Measurements from ENCODE around the gene RHEB. TPM values are rescaled to one million over a fixed set of nuclear protein-coding genes. Genes with fewer than 3 reads are reported as not detected.

RHEB gene
- total RNA-seq, 1 experiment from 2014 or later, result 135 TPM

DNA sequence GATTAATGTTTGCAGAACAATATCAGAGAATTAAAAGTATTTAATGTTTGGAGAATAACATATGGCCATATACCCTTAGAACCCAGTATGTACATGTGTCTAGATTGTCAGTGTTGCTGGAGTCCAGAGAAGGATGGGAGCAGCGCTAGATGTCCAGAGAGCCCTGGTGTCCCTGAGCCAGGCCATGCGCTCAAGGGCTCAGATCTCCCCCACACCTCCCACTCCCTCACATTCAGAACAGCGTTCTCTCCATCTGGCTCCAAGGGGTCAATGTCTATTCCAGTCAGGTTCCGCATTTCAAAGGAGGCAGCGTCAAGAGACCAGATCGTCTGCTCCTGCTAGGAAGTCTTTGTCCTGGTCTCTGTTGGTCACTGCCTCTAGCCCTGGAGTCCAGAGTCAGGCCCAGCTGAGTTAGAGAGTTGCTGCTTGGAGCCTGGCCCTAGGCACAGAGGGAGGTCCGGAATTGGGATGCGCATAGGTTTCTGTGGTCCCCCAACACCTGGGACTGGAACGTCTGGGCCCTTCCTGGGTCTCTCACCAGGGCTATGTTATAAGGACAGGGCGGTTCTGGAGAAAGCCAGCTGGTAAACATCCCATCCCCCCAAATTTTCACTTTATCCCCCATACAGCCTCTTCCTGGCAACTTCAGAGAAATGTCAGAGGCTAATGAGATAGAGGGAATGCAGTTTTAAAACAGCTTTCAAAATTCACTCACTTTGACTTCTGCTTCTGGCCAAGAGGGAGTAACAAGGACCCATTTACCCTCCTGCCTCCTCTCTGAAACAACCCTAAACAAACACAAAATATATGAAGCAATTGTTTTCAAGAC, 103.4 kb downstream of the RHEB start:
- DNase-seq (ENCODE audit: low spot score), result no peak

Small RNA genes within 50 kb of the gene (small RNA-seq; reads per million reads assigned to genes)
- gene MIR3907 (not detected), gene RN7SL76P (not detected)

Other genes with a start within 250 kb of the RHEB start
- 34.3 and 39.5 TPM in 2 replicates for gene NUB1, start 178.1 kb downstream of the RHEB start, total RNA-seq (2014; rRNA removed; shearing (Covaris generic))
- 1.8 and 2.0 TPM in 2 replicates for gene WDR86, start 109.9 kb downstream of the RHEB start, total RNA-seq (2014; rRNA removed; shearing (Covaris generic))
- gene CRYGN, start 79.8 kb downstream of the RHEB start, total RNA-seq (2014; rRNA removed; shearing (Covaris generic)), result 1.4 TPM in 1 of 2 replicates, not detected in the other

All from HT-29 (cell line).